GM12878 (cell line): ENCODE measurements around the gene STAT5A. TPM values are rescaled to one million over a fixed set of nuclear protein-coding genes. Genes with fewer than 3 reads are reported as not detected.

Experiments
- BHLHE40 ChIP-seq, 2 experiments: fragments of 450-650 bp in 1 of 2; IDR thresholded peaks; 2 replicates each; pipeline ENCODE4 v1.6.1; 2011 to 2017; ENCODE audit warnings: low read depth in 2 of 2, borderline replicate concordance in 1 of 2, improper control_type of control experiment in 1 of 2, low read length in 1 of 2, mild to moderate bottlenecking in 1 of 2
- DPF2 ChIP-seq: fragments of 450-650 bp; IDR thresholded peaks from 2 replicates; pipeline ENCODE4 v1.6.1; 2017; ENCODE audit warnings: mild to moderate bottlenecking
- EZH2 ChIP-seq: IDR thresholded peaks from 2 replicates; pipeline ENCODE4 v1.6.1; 2012; ENCODE audit warnings: low read depth, mild to moderate bottlenecking, control low read depth, inconsistent platforms, low read length, borderline replicate concordance; ENCODE audit not compliant: control insufficient read depth
- KAT2A ChIP-seq: conservative IDR thresholded peaks from 2 replicates; pipeline ENCODE4 v1.6.1; 2011; ENCODE audit warnings: low read depth, low read length; ENCODE audit not compliant: control insufficient read depth
- MXI1 ChIP-seq: fragments of 150-350 bp; IDR thresholded peaks from 2 replicates; pipeline ENCODE4 v1.6.1; 2011; ENCODE audit warnings: low read depth, mild to moderate bottlenecking, inconsistent platforms, low read length, improper control_type of control experiment
- MYB ChIP-seq: fragments of 150-350 bp; IDR thresholded peaks from 2 replicates; pipeline ENCODE4 v1.6.1; 2014; ENCODE audit warnings: mild to moderate bottlenecking, low read depth, low read length, borderline replicate concordance
- NFYB ChIP-seq: IDR thresholded peaks from 2 replicates; pipeline ENCODE4 v1.6.1; 2011; ENCODE audit warnings: low read depth, mild to moderate bottlenecking, low read length, improper control_type of control experiment, moderate library complexity; ENCODE audit not compliant: insufficient read depth
- POLR2AphosphoS5 ChIP-seq: IDR thresholded peaks from 2 replicates; pipeline ENCODE4 v1.6.1; 2011; ENCODE audit warnings: mild to moderate bottlenecking, low read length, inconsistent platforms
- SMC3 ChIP-seq: IDR thresholded peaks from 2 replicates; pipeline ENCODE4 v1.6.1; 2011; ENCODE audit warnings: low read length, improper control_type of control experiment, borderline replicate concordance
- SUZ12 ChIP-seq: fragments of 200-600 bp; sonication (generic); IDR thresholded peaks from one replicate; pipeline ENCODE4 v1.6.1; 2018; ENCODE audit warnings: antibody characterized with exemption, mild to moderate bottlenecking; ENCODE audit not compliant: unreplicated experiment
- ZNF274 ChIP-seq: IDR thresholded peaks from one replicate; pipeline ENCODE4 v1.8.0; 2011; ENCODE audit not compliant: insufficient read length, insufficient read depth
- polyA plus RNA-seq, 11 experiments: library from polyadenylated mRNA; depleted of rRNA in 4 of 11; unstranded in 6 of 11; stranded (reverse) in 5 of 11; fragments of >200 nt; fragmentation: Nextera tagmentation in 4 of 11; fragmentation: Illumina TruSeq in 1 of 11; extraction: Ambion mirVana in 4 of 11; extraction: Trizol in 1 of 11; gene quantifications; 1 replicate in 1 of 11; 2 replicates in 10 of 11; pipeline versions ENCODE4 v1.2.1 to v1.2.3, GENCODE V29; 2011 to 2016; ENCODE audit warnings: inconsistent platforms in 2 of 11, missing spikeins in 2 of 11, low read depth in 1 of 11
- total RNA-seq, 4 experiments: library from RNA; depleted of rRNA in 3 of 4; stranded (reverse); fragments of >200 nt in 3 of 4; fragmentation: Illumina TruSeq in 1 of 4; extraction: Trizol in 1 of 4; gene quantifications; 2 replicates each; pipeline versions ENCODE4 v1.2.1 to v1.2.3, GENCODE V29; 2013 to 2021
- TF ChIP-seq, protein P1 (sequence below): IDR thresholded peaks from 2 replicates; pipeline ENCODE4 v1.6.1; 2012; ENCODE audit warnings: low read depth, low read length, improper control_type of control experiment
- TF ChIP-seq, protein P2 (sequence below): IDR thresholded peaks from 2 replicates; pipeline ENCODE4 v1.6.1; 2012; ENCODE audit warnings: low read depth, low read length, improper control_type of control experiment
- TF ChIP-seq, protein P3 (sequence below): fragments of 450-650 bp; IDR thresholded peaks from 2 replicates; pipeline ENCODE4 v1.6.1; 2016; ENCODE audit warnings: mild to moderate bottlenecking
- TF ChIP-seq, protein P4 (sequence below): IDR thresholded peaks from 2 replicates; pipeline ENCODE4 v1.6.1; 2011; ENCODE audit warnings: borderline replicate concordance, low read depth, mild to moderate bottlenecking, moderate library complexity, mixed read lengths, low read length; ENCODE audit not compliant: insufficient read depth; ENCODE audit errors: extremely low read length
- TF ChIP-seq, protein P5 (sequence below): fragments of 450-650 bp; conservative IDR thresholded peaks from 2 replicates; pipeline ENCODE4 v1.6.1; 2017; ENCODE audit warnings: mild to moderate bottlenecking, moderate library complexity
- TF ChIP-seq, protein P6 (sequence below): fragments of 450-650 bp; formaldehyde crosslinking; IDR thresholded peaks from 2 replicates; pipeline ENCODE4 v1.5.0; 2022; ENCODE audit warnings: mild to moderate bottlenecking, missing genetic modification characterization

STAT5A gene
- total and polyA plus RNA-seq, 10 of the 15 experiments (the other 5 are each of a cell fraction or from before 2014, with no cell fraction given) = 14.8 to 86.4 (median 41.5) TPM

DNA sequence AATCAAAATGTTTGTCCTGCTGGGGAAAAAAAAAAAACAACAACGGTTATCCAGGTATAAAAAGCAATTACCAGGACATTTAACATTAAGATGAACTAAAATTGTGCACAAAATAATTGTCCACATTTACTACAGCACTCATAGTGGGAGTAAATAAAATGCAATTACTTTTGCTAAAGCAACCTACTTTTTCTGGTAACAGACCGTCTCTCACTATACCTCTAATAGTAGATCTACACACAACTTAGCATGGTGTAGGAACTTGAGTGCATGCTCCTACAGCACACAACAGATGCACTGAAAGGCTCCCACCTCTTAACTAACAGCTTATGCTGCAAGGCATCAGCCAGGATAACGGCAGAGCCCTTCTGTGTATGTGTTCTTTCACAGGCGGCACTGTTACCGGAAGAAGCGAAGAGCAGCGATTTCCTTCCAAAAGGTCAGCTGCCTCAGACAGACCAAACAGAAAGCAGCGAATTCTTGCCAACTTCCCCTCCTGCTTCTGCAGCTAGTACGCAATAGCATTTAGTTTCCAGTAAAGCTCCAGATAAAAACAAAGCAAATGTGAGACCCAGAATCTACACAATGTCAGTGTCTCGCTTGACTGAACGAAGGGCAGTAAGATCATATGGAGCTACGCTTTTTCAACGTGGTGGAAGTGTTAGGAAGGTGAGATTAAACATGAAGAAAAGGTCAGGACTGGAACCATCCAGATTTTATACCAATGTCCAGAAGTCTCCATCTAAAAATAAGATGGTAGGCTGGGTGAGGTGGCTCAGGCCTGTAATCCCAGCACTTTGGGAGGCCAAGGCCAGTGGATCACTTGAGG lies 39.7 kb upstream of the STAT5A start (continued):
- TF ChIP-seq SMC3 = no peak
- no peak for TF ChIP-seq MYB
- TF ChIP-seq MXI1 = peak; percentile 39; the same call in 1 of the 2 replicates
- TF ChIP-seq KAT2A = no peak
- TF ChIP-seq, protein P1, sequence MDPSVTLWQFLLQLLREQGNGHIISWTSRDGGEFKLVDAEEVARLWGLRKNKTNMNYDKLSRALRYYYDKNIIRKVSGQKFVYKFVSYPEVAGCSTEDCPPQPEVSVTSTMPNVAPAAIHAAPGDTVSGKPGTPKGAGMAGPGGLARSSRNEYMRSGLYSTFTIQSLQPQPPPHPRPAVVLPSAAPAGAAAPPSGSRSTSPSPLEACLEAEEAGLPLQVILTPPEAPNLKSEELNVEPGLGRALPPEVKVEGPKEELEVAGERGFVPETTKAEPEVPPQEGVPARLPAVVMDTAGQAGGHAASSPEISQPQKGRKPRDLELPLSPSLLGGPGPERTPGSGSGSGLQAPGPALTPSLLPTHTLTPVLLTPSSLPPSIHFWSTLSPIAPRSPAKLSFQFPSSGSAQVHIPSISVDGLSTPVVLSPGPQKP = no peak
- TF ChIP-seq, protein P2, sequence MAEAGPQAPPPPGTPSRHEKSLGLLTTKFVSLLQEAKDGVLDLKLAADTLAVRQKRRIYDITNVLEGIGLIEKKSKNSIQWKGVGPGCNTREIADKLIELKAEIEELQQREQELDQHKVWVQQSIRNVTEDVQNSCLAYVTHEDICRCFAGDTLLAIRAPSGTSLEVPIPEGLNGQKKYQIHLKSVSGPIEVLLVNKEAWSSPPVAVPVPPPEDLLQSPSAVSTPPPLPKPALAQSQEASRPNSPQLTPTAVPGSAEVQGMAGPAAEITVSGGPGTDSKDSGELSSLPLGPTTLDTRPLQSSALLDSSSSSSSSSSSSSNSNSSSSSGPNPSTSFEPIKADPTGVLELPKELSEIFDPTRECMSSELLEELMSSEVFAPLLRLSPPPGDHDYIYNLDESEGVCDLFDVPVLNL = no peak
- TF ChIP-seq ZNF274 = no peak
- TF ChIP-seq BHLHE40 (IDR thresholded peaks at IDR 0.05; ENCODE audit: borderline replicate concordance in 1 of 2, low read depth in 2 of 2, low read length in 1 of 2) = no peak
- TF ChIP-seq, protein P3, sequence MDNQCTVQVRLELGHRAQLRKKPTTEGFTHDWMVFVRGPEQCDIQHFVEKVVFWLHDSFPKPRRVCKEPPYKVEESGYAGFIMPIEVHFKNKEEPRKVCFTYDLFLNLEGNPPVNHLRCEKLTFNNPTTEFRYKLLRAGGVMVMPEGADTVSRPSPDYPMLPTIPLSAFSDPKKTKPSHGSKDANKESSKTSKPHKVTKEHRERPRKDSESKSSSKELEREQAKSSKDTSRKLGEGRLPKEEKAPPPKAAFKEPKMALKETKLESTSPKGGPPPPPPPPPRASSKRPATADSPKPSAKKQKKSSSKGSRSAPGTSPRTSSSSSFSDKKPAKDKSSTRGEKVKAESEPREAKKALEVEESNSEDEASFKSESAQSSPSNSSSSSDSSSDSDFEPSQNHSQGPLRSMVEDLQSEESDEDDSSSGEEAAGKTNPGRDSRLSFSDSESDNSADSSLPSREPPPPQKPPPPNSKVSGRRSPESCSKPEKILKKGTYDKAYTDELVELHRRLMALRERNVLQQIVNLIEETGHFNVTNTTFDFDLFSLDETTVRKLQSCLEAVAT = no peak
- TF ChIP-seq POLR2AphosphoS5 = peak; percentile 86
- TF ChIP-seq, protein P4, sequence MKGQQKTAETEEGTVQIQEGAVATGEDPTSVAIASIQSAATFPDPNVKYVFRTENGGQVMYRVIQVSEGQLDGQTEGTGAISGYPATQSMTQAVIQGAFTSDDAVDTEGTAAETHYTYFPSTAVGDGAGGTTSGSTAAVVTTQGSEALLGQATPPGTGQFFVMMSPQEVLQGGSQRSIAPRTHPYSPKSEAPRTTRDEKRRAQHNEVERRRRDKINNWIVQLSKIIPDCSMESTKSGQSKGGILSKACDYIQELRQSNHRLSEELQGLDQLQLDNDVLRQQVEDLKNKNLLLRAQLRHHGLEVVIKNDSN = peak; percentile 73
- peak; percentile 83 for TF ChIP-seq NFYB
- no peak for TF ChIP-seq DPF2
- TF ChIP-seq EZH2 = no peak
- TF ChIP-seq, protein P5, sequence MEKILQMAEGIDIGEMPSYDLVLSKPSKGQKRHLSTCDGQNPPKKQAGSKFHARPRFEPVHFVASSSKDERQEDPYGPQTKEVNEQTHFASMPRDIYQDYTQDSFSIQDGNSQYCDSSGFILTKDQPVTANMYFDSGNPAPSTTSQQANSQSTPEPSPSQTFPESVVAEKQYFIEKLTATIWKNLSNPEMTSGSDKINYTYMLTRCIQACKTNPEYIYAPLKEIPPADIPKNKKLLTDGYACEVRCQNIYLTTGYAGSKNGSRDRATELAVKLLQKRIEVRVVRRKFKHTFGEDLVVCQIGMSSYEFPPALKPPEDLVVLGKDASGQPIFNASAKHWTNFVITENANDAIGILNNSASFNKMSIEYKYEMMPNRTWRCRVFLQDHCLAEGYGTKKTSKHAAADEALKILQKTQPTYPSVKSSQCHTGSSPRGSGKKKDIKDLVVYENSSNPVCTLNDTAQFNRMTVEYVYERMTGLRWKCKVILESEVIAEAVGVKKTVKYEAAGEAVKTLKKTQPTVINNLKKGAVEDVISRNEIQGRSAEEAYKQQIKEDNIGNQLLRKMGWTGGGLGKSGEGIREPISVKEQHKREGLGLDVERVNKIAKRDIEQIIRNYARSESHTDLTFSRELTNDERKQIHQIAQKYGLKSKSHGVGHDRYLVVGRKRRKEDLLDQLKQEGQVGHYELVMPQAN = no peak
- no peak for TF ChIP-seq SUZ12
- TF ChIP-seq, protein P6, sequence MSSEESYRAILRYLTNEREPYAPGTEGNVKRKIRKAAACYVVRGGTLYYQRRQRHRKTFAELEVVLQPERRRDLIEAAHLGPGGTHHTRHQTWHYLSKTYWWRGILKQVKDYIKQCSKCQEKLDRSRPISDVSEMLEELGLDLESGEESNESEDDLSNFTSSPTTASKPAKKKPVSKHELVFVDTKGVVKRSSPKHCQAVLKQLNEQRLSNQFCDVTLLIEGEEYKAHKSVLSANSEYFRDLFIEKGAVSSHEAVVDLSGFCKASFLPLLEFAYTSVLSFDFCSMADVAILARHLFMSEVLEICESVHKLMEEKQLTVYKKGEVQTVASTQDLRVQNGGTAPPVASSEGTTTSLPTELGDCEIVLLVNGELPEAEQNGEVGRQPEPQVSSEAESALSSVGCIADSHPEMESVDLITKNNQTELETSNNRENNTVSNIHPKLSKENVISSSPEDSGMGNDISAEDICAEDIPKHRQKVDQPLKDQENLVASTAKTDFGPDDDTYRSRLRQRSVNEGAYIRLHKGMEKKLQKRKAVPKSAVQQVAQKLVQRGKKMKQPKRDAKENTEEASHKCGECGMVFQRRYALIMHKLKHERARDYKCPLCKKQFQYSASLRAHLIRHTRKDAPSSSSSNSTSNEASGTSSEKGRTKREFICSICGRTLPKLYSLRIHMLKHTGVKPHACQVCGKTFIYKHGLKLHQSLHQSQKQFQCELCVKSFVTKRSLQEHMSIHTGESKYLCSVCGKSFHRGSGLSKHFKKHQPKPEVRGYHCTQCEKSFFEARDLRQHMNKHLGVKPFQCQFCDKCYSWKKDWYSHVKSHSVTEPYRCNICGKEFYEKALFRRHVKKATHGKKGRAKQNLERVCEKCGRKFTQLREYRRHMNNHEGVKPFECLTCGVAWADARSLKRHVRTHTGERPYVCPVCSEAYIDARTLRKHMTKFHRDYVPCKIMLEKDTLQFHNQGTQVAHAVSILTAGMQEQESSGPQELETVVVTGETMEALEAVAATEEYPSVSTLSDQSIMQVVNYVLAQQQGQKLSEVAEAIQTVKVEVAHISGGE = no peak
